CD8-positive, alpha-beta memory T cell (primary cell): ENCODE results near the gene GFM1. TPM values are rescaled to one million over a fixed set of nuclear protein-coding genes. Genes with fewer than 3 reads are reported as not detected.

Source experiments
- CTCF ChIA-PET: fragments of 350-600 bp; sonication (Branson Sonifier 250); formaldehyde crosslinking; loops from one replicate; lab custom pipeline; 2021; ENCODE audit warnings: antibody characterized with exemption; lab: Charles Lee
- POLR2A ChIA-PET: fragments of 350-600 bp; sonication (Branson Sonifier 250); formaldehyde crosslinking; loops from one replicate; lab custom pipeline; 2021; ENCODE audit warnings: antibody characterized with exemption; lab: Charles Lee
- DNase-seq, 5 donors: peaks; one replicate each; pipeline versions ENCODE4 v3.0.0 to v3.0.0-alpha.2; 2020 to 2022; ENCODE audit warnings: mixed read lengths in 1 of 5
- H3K27ac ChIP-seq: one replicate; pipeline ENCODE4 v1.7.0; 2013; ENCODE audit warnings: low read depth, mild to moderate bottlenecking, low read length, moderate library complexity
- H3K27me3 ChIP-seq: 2 replicates; pipeline ENCODE4 v1.7.0; 2013; ENCODE audit warnings: low read length, mild to moderate bottlenecking; ENCODE audit not compliant: insufficient read depth, poor library complexity, severe bottlenecking
- H3K36me3 ChIP-seq: 2 replicates; pipeline ENCODE4 v1.7.0; 2013; ENCODE audit warnings: mild to moderate bottlenecking, low read length, moderate library complexity; ENCODE audit not compliant: insufficient read depth
- H3K4me1 ChIP-seq: 2 replicates; pipeline ENCODE4 v1.7.0; 2013; ENCODE audit warnings: mild to moderate bottlenecking, low read length, moderate library complexity; ENCODE audit not compliant: insufficient read depth
- H3K4me3 ChIP-seq: 2 replicates; pipeline ENCODE4 v1.7.0; 2013; ENCODE audit warnings: mild to moderate bottlenecking, low read length
- H3K9me3 ChIP-seq: 2 replicates; pipeline ENCODE4 v1.7.0; 2013; ENCODE audit warnings: mild to moderate bottlenecking, low read length
- H3K27ac Mint-ChIP-seq, 8 donors: one replicate each; pipeline ENCODE4 v1.8.0; 2020 to 2021; ENCODE audit warnings: mixed read lengths in 8 of 8, mild to moderate bottlenecking in 6 of 8, inconsistent platforms in 3 of 8, moderate library complexity in 3 of 8
- H3K27me3 Mint-ChIP-seq, 2 donors: one replicate each; pipeline ENCODE4 v1.8.0; 2020 to 2021; ENCODE audit warnings: mixed read lengths in 2 of 2, mild to moderate bottlenecking in 1 of 2, moderate library complexity in 1 of 2
- H3K36me3 Mint-ChIP-seq, 3 donors: one replicate each; pipeline ENCODE4 v1.8.0; 2020 to 2021; ENCODE audit warnings: mixed read lengths in 3 of 3, inconsistent platforms in 1 of 3, mild to moderate bottlenecking in 1 of 3
- H3K4me1 Mint-ChIP-seq, 3 donors: one replicate each; pipeline ENCODE4 v1.8.0; 2020 to 2021; ENCODE audit warnings: mixed read lengths in 3 of 3, inconsistent platforms in 1 of 3, mild to moderate bottlenecking in 1 of 3
- H3K4me3 Mint-ChIP-seq, 7 donors: one replicate each; pipeline ENCODE4 v1.8.0; 2020 to 2021; ENCODE audit warnings: mixed read lengths in 7 of 7, mild to moderate bottlenecking in 6 of 7, moderate library complexity in 4 of 7, inconsistent platforms in 2 of 7
- H3K9me3 Mint-ChIP-seq, 5 donors: one replicate each; pipeline ENCODE4 v1.8.0; 2020 to 2022; ENCODE audit warnings: mixed read lengths in 5 of 5, mild to moderate bottlenecking in 3 of 5, moderate library complexity in 2 of 5, inconsistent platforms in 1 of 5
- polyA plus RNA-seq: library from polyadenylated mRNA; unstranded; fragments of 300-500 nt; fragmentation: Illumina TruSeq; gene quantifications from one replicate; pipeline ENCODE4 v1.2.3, GENCODE V29; 2021
- total RNA-seq, 2 experiments: library from RNA; stranded (reverse); gene quantifications; one replicate each; pipeline ENCODE4 v1.2.3, GENCODE V29; 2021

GFM1 gene
- total and polyA plus RNA-seq, 3 experiments from 2014 or later: 31.7 to 99.9 (median 91.2) TPM

DNA sequence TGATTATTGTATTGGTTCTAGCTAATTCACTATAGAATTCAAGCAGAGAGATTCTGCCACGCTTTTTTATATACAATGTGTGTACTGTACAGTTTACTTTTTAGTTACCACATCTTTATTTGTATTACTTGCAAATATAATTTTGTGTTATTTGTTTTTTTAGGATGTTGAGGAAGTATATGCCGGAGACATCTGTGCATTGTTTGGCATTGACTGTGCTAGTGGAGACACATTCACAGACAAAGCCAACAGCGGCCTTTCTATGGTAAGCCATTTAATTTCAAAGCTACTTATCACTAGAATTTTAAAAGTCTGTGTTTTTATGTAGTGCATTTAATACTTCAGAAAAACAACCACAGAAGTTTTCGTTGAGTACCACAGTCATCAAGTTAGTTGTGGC is 16.4 kb downstream of the GFM1 start:
- H3K27me3 Mint-ChIP-seq: no peaks in the 10 kb centered on the region
- no peaks in the 10 kb centered on the region for H3K9me3 ChIP-seq
- H3K4me1 ChIP-seq: no peaks in the 10 kb centered on the region
- no peaks in the 10 kb centered on the region for H3K9me3 Mint-ChIP-seq
- no peak overlapping the region for H3K27ac Mint-ChIP-seq
- ChIA-PET POLR2A (interaction anchor here (0.6 kb wide), 1 partner anchor 117 kb away, joined by 4 read pairs; no protein-coding TSS in a partner anchor), CTCF (interaction anchor here (0.8 to 3.5 kb wide), 5 partner anchors 12 to 149 kb away, joined by 3 to 28 read pairs (median 7); partner anchors contain the start of genes GFM1, LXN and MFSD1)
- H3K36me3 ChIP-seq: peaks cover 41% of the 10 kb centered on the region
- H3K36me3 Mint-ChIP-seq: peaks cover 2 to 83% (median 24%) of the 10 kb centered on the region in 3 donors
- no peak overlapping the region for H3K4me3 Mint-ChIP-seq
- no peak overlapping the region for H3K27ac ChIP-seq
- H3K27me3 ChIP-seq: no peaks in the 10 kb centered on the region
- H3K4me3 ChIP-seq: no peak overlapping the region
- H3K4me1 Mint-ChIP-seq: peaks cover 2 to 23% (median 21%) of the 10 kb centered on the region in 3 donors
- DNase-seq: no peak

GRCh38 chr3:158663246-158663645 is 18.9 kb downstream of the GFM1 start:
- peaks cover 0 to 85% (median 19%) of the 10 kb centered on the region in 3 donors for H3K36me3 Mint-ChIP-seq
- H3K27me3 Mint-ChIP-seq: no peaks in the 10 kb centered on the region
- no peak overlapping the region for H3K27ac Mint-ChIP-seq
- no peaks in the 10 kb centered on the region for H3K27me3 ChIP-seq
- H3K9me3 ChIP-seq: no peaks in the 10 kb centered on the region
- no peaks in the 10 kb centered on the region for H3K4me1 ChIP-seq
- ChIA-PET POLR2A (no interaction called here), CTCF (no interaction called here)
- peaks cover 2 to 19% (median 16%) of the 10 kb centered on the region in 3 donors for H3K4me1 Mint-ChIP-seq
- DNase-seq: no peak
- H3K9me3 Mint-ChIP-seq: no peaks in the 10 kb centered on the region
- no peak overlapping the region for H3K27ac ChIP-seq
- peaks cover 39% of the 10 kb centered on the region for H3K36me3 ChIP-seq
- no peak overlapping the region for H3K4me3 ChIP-seq
- no peak overlapping the region for H3K4me3 Mint-ChIP-seq

DNA sequence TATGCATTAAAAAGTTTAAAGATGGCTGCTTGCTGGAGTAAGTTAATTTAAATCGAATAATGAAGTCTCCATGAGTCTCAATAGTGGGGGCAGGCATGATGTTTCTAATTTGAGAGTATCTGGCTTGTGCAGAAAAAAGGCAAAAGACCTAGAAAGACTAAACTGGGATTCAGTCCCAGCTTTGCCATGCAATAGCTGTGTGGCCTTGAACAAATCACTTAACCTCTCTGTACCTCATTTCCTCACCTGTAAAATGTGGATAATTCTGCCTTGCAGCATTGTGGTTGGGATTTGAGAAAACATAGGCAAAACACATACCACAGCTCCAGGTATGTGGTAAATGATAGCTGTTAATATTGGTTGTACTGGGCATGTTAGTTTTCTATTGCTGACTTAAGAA is 19.5 kb downstream of the GFM1 start:
- H3K36me3 Mint-ChIP-seq: peaks cover 0 to 87% (median 19%) of the 10 kb centered on the region in 3 donors
- Histone ChIP-seq H3K36me3 (peaks cover 39% of the 10 kb centered on the region), H3K27me3 (no peaks in the 10 kb centered on the region), H3K27ac (no peak overlapping the region), H3K9me3 (no peaks in the 10 kb centered on the region), H3K4me3 (no peak overlapping the region), H3K4me1 (no peaks in the 10 kb centered on the region)
- no peak for DNase-seq
- ChIA-PET POLR2A (no interaction called here), CTCF (interaction anchor here (1.1 to 2.0 kb wide), 3 partner anchors 19 to 128 kb away, joined by 3 to 7 read pairs (median 3); partner anchors contain the start of gene GFM1)
- H3K27ac Mint-ChIP-seq: peak overlapping the region in 1 of 8 donors; percentile 58
- no peak overlapping the region for H3K4me3 Mint-ChIP-seq
- H3K9me3 Mint-ChIP-seq: no peaks in the 10 kb centered on the region
- peaks cover 2 to 16% (median 16%) of the 10 kb centered on the region in 3 donors for H3K4me1 Mint-ChIP-seq
- no peaks in the 10 kb centered on the region for H3K27me3 Mint-ChIP-seq

GRCh38 chr3:158666416-158666815 is 22.1 kb downstream of the GFM1 start:
- no peak overlapping the region for H3K27ac Mint-ChIP-seq
- H3K4me1 Mint-ChIP-seq: peaks cover 10 to 21% (median 18%) of the 10 kb centered on the region in 3 donors
- CTCF ChIA-PET: no interaction called here
- H3K36me3 Mint-ChIP-seq: peaks cover 0 to 85% (median 14%) of the 10 kb centered on the region in 3 donors
- no peaks in the 10 kb centered on the region for H3K27me3 Mint-ChIP-seq
- H3K4me3 ChIP-seq: no peak overlapping the region
- peaks cover 7% of the 10 kb centered on the region for H3K4me1 ChIP-seq
- no peak overlapping the region for H3K4me3 Mint-ChIP-seq
- no peak overlapping the region for H3K27ac ChIP-seq
- H3K9me3 Mint-ChIP-seq: no peaks in the 10 kb centered on the region
- no peak for DNase-seq
- no peaks in the 10 kb centered on the region for H3K27me3 ChIP-seq
- POLR2A ChIA-PET: no interaction called here
- peaks cover 42% of the 10 kb centered on the region for H3K36me3 ChIP-seq
- H3K9me3 ChIP-seq: no peaks in the 10 kb centered on the region

- peak overlapping the region in 1 of 8 donors; percentile 58 for H3K27ac Mint-ChIP-seq
- peaks cover 31% of the 10 kb centered on the region for H3K36me3 ChIP-seq
- H3K27me3 Mint-ChIP-seq: no peaks in the 10 kb centered on the region
- no peak for DNase-seq
- no peaks in the 10 kb centered on the region for H3K27me3 ChIP-seq
- no peak overlapping the region for H3K4me3 Mint-ChIP-seq
- H3K4me1 Mint-ChIP-seq: peaks cover 24 to 36% (median 36%) of the 10 kb centered on the region in 3 donors
- POLR2A ChIA-PET: no interaction called here
- H3K9me3 ChIP-seq: no peaks in the 10 kb centered on the region
- H3K27ac ChIP-seq: no peak overlapping the region
- H3K9me3 Mint-ChIP-seq: no peaks in the 10 kb centered on the region
- peaks cover 11% of the 10 kb centered on the region for H3K4me1 ChIP-seq
- peaks cover 0 to 77% (median 13%) of the 10 kb centered on the region in 3 donors for H3K36me3 Mint-ChIP-seq
- CTCF ChIA-PET: no interaction called here
- H3K4me3 ChIP-seq: no peak overlapping the region
Observed at GRCh38 chr3:158668506-158668905, 24.2 kb downstream of the GFM1 start.

- H3K4me3 Mint-ChIP-seq: peak overlapping the region; percentile 88 to 98 (median 93)
Observed at GRCh38 chr3:158671821-158672214, 27.5 kb downstream of the GFM1 start.

GRCh38 chr3:158672215-158673176 is 28.2 kb downstream of the GFM1 start, which contains the start of gene LXN:
TSS of gene LXN (minus strand) at chr3:158672648. CDS start at chr3:158672478, 170 bp downstream.
- POLR2A ChIA-PET: no interaction called here
- no peaks in the 10 kb centered on the region for H3K9me3 ChIP-seq
- CTCF ChIA-PET: interaction anchor here (1.0 to 1.8 kb wide), 3 partner anchors 11 to 28 kb away, joined by 6 to 7 read pairs (median 7); partner anchors contain the start of gene GFM1
- peak within 1 kb of the TSS; percentile 2 for H3K27ac ChIP-seq
- H3K4me3 Mint-ChIP-seq: peak within 1 kb of the TSS; percentile 88 to 98 (median 93)
- H3K9me3 Mint-ChIP-seq: no peaks in the 10 kb centered on the region
- H3K4me3 ChIP-seq: peak within 1 kb of the TSS; percentile 72
- DNase-seq: peak; percentile 69 to 82 (median 76)
- H3K4me1 Mint-ChIP-seq: peaks cover 24 to 34% (median 32%) of the 10 kb centered on the region in 3 donors
- H3K27ac Mint-ChIP-seq: peak within 1 kb of the TSS; percentile 65 to 96 (median 92)
- H3K27me3 ChIP-seq: no peaks in the 10 kb centered on the region
- H3K4me1 ChIP-seq: peaks cover 11% of the 10 kb centered on the region
- no peaks in the 10 kb centered on the region for H3K27me3 Mint-ChIP-seq
- peaks cover 9% of the 10 kb centered on the region for H3K36me3 ChIP-seq
- H3K36me3 Mint-ChIP-seq: peaks cover 0 to 50% (median 6%) of the 10 kb centered on the region in 3 donors

More at GRCh38 chr3:158671821-158672214, 27.5 kb downstream of the GFM1 start:
- Histone ChIP-seq H3K27me3 (no peaks in the 10 kb centered on the region), H3K4me1 (peaks cover 11% of the 10 kb centered on the region), H3K36me3 (peaks cover 9% of the 10 kb centered on the region), H3K9me3 (no peaks in the 10 kb centered on the region), H3K4me3 (peak overlapping the region; percentile 72), H3K27ac (peak overlapping the region; percentile 2)
- Mint-ChIP-seq H3K9me3 (no peaks in the 10 kb centered on the region), H3K27me3 (no peaks in the 10 kb centered on the region), H3K4me1 (peaks cover 24 to 34% (median 32%) of the 10 kb centered on the region in 3 donors), H3K36me3 (peaks cover 0 to 50% (median 2%) of the 10 kb centered on the region in 3 donors), H3K27ac (peak overlapping the region; percentile 65 to 96 (median 92))
- no peak for DNase-seq
- ChIA-PET CTCF (interaction anchor here (1.0 to 2.3 kb wide), 4 partner anchors 10 to 28 kb away, joined by 6 to 9 read pairs (median 7); partner anchors contain the start of gene GFM1), POLR2A (no interaction called here)
